Stimulated activated naive CD8-positive, alpha-beta T cell treated with anti-CD3 and anti-CD28 coated beads, Interleukin-15, Interleukin-2, amounts not matched to agents 100 U/mL and 50 U/mL, for 24 hours (primary cell): ENCODE measurements around the gene RFX2.
"Not testable (repeated sequence)": the region's sequence is repeated elsewhere in the genome, so short reads cannot be mapped to it uniquely, and the experiment has no call there.

Experiments used
- ATAC-seq: fragments of 150-1000 bp; cut with Tn5 transposase; one replicate; pipeline ENCODE4 v1.10.0; 2021
- DNase-seq: peaks from one replicate; pipeline ENCODE4 v3.0.0; 2021

The RFX2 gene

DNA sequence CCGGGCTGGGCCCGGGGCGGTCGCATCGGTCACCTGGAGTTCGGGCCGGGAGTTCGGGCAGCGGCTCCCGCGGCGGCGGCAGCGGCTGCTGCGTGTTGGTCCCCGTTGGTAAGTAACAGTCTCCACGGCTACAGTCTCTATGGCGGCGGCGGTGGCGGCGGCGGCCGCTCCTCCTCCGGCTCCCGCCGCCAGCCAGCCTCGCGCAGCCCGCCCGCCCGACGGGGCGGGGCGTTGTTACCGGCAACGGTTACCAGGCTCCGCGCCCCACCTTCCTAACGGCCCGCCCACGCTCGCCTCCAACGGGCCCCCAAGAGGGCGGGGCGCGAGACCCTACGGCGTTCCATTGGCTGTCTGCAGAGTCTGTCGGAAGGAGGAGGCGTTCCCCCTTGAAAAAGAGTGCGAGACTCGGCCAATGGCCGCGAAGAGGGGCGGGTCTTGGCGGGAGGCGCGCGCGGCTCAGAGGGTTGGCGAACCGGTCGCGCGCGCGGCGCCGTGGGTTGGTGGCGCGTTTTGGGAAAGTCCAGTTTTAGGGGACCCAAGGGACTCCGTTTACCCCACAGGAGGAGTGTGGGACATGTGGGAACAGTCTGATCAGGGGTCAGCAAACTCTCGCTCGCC lies at the start of gene RFX2:
RFX2 (minus strand) TSS at position 141 of the 618 bp plus-strand sequence. CDS start 63,004 bp downstream, outside the sequence.
- DNase-seq = peak; percentile 99
- ATAC-seq = peak; percentile 96

DNA sequence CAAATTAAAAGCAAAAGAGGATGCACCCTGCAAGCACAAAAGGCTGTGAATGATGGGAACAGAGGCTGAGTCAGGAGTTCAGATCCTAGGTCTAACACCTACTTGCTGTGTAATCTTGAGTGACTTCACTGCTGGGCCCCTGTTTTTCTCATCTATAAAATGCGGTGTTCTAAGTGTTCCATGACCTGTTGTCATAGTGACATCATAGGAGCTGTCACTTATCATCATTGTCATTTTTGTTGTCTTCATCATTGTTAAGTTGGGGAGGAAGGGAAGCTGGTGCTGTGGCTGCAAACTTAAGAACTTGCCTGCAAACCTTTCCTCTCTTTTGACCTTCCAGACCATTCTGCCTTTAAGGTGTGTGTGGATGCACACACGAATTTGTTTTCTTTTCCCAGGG lies 45.7 kb upstream of the RFX2 start:
- ATAC-seq (no peak), DNase-seq (no peak)

DNA sequence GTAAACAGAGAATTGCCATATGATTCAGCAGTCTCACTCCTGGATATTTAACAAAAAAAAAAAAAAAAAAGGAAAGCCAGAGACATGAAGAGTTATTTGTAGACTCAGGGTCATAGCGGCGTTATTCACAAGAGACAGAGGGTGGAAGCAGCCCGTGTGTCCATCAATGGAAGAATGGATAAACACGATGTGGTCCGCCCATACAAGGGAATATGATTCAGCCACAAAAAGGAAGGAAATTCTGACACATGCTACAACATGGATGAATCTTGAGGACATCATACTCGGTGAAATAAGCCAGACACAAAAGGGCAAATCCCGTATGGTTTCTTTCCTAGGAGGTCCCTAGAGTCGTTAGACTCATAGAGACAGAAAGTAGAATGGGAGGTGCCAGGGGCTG lies 40.0 kb upstream of the RFX2 start:
- ATAC-seq (no peak), DNase-seq (no peak)

DNA sequence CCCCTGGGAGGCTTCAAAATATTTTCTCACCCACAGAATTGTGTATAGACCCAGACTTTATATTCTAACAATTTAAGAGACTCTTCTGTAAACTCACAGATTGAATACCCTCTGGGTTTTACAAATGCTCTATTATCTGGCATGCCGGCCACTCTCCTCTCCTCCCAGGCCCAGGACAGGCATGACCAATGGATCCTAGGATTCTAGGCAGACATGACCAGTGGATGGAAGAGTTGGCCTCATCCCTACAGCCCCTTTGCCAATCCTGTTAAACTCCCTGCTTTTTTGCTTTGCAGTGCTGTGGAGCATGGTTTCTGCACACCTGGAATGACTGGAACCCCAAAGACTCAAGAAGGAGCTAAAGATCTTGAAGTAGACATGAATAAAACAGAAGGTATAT lies 30.9 kb upstream of the RFX2 start:
- no peak for DNase-seq
- ATAC-seq = no peak

DNA sequence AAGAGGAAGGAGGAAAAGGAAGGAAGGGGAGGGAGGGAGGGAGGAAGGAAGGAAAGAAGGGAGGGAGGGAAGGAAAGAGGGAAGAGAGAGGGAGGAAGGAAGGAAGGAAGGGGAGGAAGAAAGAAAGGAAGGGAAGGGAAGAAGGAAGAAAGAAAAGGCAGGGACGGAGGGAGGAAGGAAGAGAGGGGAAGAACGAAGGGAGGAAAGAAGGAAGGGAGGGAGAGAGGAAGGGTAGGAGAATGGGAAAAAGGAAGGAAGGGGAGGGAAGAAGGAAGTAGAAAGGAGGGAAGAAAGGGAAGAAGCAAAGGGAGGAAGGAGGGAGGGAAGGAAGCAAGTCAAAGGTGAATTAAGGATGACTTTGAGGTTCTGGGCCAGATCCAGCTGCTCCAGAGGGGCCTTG lies 28.2 kb upstream of the RFX2 start:
- no peak for DNase-seq
- no peak for ATAC-seq

DNA sequence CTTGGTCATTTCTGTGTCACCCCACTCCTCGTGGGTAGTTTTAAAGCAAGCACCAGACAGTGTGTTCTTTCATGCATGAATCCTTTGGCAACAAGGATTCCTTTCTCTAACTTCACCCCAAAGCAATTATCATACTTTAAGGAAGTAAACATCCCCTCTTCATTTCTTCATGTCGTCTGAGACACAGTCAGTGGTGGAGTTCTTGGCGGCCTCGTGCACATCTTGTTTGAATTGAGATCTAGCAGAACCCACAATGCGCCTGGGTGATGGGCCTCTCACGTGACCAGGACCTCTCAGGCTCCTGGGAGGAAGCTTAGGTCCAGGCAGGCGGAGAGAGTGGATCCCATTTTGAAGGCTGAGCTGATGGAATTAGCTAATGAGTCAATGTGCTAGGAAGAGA lies 27.8 kb upstream of the RFX2 start:
- DNase-seq = no peak
- ATAC-seq = no peak

DNA sequence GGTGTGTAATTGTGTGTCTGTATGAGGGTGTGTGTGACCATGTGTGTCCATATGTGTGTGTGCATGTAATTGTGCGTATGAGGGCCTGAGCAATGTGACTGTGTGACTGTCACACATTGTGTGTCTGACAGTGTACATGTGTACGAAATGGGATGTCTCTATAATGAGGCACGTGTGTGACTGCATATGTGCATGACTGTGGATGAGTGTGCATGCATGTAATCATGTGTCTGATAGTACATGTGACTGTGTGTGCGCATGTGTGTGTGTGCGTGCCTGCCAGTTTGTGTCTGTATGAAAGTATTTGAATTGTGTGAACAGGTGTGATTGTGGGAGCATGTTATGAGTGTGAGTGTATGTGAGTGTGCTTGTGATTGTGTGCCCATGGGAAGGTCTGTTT lies 22.9 kb upstream of the RFX2 start:
- no peak for DNase-seq
- ATAC-seq = no peak

DNA sequence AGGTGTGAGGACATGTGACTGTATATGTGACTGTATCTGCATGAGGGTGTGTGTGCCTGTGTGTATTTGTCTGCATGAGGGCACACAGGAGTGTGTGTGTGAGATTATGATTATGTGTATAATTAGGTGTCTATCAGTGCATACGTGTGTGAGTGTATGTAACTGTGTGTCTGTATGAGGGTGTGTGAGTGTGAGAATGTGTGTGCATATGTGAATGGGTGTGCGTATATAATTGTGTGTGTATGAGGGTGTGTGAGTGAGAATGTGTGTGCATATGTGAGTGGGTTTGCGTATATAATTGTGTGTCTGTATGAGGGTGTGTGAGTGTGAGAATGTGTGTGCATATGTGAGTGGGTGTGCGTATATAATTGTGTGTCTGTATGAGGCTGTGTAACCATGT lies 22.2 kb upstream of the RFX2 start:
- no peak for ATAC-seq
- no peak for DNase-seq

DNA sequence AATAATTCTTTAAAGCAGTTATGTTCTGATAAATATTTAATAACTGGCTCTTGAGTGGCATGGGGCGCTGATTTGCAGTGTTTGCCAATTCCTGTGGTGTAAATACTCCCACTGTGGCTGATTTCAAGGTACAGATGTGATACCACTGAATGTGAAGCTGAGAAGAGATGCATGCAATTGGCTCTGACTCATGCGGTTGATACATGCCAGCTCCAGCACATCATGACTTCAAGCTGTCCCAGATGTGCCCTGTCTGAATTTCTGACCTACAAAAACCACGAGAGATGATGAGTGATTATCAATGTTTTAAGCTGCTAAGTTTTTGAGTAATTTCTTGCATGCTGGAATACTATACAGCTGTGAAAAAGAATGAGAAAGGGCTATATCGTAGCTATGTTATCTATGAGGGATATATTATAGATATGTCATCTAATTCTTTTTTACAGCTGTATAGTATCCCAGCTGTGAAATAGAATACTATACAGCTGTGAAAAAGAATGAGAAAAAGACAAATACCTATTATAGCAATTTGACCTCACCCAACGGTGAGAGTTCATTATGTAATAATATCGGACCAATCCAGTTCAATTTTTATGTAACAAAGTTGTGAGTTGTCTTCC lies 17.5 kb upstream of the RFX2 start:
- DNase-seq (no peak), ATAC-seq (no peak)

DNA sequence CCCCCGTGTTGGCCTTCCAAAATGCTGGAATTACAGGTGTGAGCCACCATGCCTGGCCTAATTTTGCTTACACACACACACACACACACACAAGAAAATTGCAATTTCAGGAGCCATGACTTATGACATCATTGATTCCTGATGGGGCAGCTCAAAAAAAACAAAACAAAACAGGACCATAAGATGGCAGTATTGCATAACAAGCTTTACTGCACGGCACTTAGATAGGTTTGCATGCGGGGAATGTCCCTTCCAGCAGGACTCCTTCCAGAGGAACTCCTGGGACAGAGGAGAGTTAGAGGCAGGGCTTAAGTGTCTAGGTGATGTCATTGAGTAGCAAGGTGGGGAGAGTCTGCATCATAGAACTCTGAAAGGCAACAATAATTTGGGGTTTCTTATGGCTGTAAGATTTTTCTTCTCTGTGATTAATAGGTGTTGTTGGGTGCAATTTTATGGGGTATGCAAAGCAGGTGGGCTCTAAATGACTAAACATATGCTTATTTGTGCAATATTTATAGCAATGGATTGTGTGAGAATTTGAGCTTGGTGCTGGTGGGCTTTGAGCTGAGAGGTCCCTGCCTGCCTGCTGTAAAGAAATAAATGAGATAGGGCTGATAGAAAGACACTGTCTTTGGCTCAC lies 16.2 kb upstream of the RFX2 start:
- ATAC-seq = peak; percentile 28
- no peak for DNase-seq

DNA sequence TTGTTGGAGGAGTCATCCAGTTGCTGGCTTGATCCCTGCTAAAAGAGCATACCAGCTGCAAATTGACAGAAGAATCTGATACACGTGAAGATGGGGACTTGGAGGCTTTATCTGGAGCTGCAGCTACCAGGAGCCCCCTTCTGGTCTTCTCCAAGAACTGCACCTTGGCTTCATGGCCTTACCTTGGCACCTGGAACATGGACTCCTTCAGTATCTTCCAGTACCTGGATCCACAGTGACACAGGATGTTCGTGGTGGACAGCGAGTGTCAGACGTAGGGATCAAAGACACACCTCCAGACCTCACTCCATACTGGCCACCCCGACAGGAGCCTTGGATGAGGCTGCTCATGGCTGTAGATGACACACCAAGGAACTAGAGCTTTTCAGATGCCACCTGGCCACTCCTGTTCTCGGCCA lies 15.3 kb upstream of the RFX2 start:
- DNase-seq (peak; percentile 55), ATAC-seq (peak; percentile 75)

DNA sequence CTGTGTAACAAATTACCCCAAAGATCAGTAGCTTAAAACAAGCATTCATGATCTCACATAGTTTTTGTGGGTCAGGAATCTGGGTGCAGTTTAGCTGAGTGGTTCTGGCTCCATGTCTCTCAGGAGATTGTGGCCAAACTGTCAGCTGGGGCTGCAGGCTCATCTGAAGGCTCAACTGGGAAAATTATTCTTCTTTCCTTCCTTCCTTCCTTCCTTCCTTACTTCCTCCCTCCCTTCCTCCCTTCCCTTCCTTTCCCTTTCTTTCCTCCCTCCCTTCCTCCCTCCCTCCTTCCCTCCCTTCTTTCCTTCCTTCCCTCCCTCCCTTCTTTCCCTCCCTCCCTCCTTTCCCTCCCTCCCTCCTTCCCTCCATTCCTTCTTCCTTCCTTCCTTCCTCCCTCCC lies 8.7 kb upstream of the RFX2 start:
- DNase-seq = no peak
- ATAC-seq = no peak

DNA sequence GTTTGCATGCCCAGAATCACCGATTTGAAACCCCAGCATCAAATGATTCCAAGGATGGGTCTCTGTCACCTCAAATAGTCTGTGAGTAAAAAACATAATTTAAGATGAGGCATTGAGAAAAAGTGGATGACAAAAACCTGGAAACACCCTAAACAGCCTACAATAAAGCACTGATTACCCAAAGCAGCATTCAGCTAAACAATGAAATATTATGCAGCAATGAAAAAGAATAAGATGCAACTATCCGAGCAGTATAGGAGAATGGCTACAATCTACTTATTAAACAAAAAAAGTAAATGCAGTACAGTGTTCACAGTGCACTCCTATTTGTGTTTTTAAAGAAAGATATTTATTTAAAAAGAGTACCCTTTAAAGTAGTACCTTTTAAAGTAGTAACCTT lies 7.7 kb upstream of the RFX2 start:
- ATAC-seq (no peak), DNase-seq (no peak)

DNA sequence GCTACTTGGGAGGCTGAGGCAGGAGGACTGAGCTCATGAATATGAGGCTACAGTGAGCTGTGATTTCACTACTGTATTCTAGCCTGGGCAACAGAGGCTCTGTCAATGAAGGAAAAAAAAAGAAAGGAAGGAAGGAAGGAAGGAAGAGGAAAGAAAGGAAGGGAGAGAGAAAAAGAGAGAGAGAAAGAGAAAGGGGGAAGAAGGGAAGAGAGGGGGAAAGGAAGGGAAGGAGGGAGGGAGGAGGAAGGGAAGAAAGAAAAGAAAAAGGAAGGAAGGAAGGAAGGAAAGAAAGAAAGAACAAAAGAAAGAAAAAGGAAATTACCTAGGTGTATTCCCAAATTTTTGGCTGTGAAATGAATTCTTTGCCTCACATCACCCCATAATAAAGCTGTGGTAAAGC lies 7.2 kb upstream of the RFX2 start:
- no peak for ATAC-seq
- DNase-seq = no peak

DNA sequence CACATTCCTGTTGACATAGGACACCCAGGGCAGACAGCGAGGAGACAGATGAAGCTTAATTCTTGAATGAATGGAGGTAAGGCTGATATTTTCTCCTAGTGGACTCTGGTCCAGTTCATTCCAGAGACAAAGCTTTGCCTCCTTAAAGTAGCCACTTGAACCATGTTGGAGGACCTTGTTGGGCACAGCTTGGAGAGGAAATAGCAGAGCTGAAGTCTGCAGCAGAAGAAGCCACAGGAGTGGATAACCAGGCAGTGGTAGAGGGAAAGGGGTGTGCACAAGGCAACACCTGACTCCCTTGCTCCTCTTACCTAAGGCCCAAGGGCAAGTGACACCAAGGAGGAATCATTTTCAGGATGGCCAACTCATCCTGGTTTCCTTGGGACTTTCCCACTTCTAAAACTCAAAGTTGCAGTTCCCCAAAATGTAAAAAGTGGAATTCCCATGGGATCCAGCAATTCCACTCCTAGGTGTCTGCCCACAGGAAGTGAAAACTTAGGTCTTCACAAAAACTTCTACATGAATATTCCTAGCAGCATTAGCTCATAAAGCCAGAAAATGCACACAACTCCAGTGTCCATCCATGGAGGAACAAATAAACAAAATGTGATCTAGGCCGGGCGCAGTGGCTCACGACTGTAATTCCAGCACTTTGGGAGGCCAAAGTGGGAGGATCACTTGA lies 6.6 kb upstream of the RFX2 start:
- DNase-seq = no peak
- ATAC-seq = no peak

DNA sequence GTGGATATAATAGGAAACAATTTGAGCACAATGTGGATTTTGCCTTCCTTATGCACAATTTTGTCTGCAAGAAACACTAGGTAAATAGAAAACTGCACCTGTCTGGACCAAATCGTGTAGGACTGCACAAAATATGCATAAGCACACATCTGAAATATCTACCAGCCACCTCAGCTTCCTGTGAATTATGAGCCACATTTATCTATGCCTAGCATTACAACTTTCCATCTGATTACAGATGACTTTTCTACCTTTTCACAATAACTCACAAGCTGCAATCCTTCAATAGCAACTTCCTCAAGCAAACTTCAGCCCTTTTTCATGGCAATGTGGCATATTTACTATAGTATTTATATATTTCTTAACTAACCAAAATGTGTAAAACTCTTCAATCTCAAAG lies 5.7 kb upstream of the RFX2 start:
- ATAC-seq = no peak
- DNase-seq = no peak

DNA sequence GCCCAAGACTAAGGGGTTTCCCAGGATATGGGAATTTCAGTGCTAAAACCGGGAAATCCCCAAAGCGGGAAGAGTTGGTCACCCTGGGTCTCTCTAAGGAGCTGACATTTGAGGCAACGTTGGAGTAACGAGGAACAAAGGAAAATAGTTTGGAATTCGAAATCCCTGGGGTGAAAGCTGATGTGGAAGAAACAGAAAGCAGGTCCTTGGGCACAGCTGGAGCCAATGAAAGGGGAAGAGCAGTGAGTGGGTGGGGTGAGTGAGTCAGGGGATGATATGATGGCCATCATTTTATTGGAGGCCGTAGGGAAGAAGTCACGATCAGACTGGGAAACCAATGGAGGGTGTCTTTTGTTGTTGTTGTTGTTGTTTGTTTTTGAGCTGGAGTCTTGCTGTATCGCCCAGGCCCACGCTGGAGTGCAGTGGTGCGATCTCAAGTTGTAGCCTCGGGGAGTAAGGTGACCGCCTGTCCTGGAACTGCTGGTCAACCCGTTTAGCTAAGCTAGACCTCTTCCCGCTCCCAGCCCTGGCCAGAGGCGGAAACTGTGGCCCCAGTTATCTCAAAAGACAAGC lies 3.4 kb upstream of the RFX2 start:
- DNase-seq = no peak
- no peak for ATAC-seq

DNA sequence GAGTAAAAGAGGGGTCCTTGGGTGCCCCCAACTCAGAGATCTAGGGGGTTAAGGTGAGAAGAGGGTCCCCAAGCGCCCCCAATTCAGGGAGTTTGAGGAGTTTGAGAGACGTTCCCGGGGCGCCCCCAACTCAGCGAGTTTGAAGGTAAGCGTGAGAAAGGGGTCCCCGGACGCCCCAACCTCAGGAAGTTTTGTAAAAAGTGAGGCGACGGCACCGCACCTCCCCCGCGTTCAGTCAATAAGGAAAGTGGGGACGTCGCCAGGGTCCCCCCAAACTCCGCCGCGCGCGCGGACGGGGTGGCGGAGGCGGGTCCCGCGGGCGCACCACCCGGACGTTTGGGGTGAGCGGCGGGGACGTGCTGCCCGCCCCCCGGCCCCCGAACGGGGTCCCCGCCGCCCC lies 353 bp downstream of the RFX2 start:
- DNase-seq (no peak), ATAC-seq (no peak)

DNA sequence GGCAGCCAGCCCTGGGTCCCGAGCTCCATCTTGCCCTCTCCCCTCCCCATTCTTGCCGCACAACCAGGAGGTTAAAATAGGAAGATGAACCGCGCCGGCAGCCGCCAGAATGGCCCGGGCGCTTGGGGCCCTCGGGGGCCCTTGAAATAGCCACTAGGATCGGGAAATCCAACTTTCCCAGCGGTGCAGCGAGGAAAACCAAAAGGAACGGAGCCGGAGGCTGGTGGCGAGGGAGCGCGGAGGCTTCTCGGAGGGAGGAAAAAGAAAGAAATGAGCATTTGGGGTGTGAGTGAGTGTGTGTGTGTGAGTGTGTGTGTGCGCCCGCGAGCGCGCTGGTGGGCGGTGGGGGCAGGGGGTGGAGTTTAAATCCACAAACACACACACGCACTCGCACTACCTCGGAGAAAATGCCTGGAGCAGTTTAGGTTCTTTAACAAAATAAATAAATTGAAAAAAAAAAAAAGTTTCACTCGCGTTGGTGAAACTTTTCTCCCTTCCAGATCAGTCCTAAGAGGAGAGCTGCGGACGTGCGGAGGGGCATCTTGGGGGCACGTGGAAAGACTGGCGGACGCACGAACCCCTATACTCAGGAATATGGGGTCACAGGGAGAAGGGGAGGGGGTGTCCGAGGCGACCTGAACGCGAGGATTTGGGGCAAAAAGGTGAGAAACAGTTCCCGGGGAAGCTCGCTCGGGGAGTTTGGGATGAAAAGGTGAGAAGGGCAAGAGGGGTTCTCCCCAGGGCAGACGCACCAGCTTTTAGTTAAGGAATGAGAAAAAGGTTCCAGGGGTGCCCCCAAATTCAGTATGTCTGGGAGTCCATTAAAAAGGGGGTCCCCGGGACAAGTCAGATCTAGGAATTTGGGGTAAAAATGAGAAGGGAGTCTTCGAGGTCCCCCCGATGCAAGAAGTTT lies 1.3 kb downstream of the RFX2 start:
- DNase-seq = peak; percentile 64
- no peak for ATAC-seq

DNA sequence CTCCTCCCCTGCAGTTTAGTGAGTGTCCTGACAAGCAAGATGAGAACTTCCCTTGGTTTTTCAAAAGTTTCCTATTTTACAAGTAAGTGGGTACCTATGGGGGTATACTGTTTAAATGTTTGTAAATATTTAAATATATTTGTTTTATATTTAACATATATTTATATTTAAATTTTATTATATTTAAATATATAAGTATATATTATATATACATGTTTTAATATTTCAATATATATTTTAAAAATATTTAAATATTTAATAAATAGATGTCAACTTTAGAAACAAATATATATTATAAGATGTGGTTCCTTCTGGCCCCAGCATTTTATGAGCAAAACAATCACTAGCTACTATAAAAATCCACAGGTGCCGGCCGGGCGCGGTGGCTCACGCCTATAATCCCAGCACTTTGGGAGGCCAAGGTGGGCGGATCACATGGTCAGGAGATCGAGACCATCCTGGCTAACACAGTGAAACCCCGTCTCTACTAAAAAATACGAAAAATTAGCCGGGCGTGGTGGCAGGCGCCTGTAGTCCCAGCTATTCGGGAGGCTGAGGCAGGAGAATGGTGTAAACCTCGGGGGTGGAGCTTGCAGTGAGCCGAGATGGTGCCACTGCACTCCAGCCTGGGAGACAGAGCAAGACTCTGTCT lies 3.5 kb downstream of the RFX2 start:
- not testable (repeated sequence) for ATAC-seq, DNase-seq

DNA sequence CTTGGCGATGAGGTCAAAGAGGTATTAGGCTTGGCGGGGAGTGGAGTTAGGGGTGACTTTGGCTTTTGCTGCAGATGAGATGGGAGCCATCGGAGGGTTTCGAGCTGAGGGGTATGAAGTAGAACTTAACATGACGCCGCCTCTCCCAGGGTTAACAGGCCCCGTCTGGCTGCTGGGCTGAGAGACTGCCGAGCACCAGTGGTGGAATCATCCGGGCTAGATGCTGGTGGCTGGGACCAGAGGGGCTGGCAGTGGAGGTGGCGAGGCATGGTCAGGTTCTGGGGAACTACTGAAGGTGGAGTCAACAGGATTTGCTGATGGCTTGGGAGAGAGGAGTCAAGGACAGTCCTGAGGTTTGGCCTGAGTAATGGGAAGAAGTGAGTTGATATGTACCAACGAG lies 4.9 kb downstream of the RFX2 start:
- DNase-seq = no peak
- ATAC-seq = no peak
